ENCODE results near the gene RUFY3.
"Not testable (repeated sequence)": the region's sequence is repeated elsewhere in the genome, so short reads cannot be mapped to it uniquely, and the experiment has no call there.

Gene RUFY3

GRCh38 chr4:70713453-70714078, 8.2 kb upstream of the RUFY3 start:
- Mint-ChIP-seq H3K9me3 (no peaks in the 10 kb centered on the region), H3K36me3 (ENCODE audit: low read depth) (no peaks in the 10 kb centered on the region), H3K27ac (no peak overlapping the region), H3K27me3 (ENCODE audit: low read depth) (no peaks in the 10 kb centered on the region), H3K4me1 (ENCODE audit: low read depth) (peaks cover 20% of the 10 kb centered on the region), H3K4me3 (no peak overlapping the region)
- DNase-seq (ENCODE audit: low spot score), result no peak

DNA sequence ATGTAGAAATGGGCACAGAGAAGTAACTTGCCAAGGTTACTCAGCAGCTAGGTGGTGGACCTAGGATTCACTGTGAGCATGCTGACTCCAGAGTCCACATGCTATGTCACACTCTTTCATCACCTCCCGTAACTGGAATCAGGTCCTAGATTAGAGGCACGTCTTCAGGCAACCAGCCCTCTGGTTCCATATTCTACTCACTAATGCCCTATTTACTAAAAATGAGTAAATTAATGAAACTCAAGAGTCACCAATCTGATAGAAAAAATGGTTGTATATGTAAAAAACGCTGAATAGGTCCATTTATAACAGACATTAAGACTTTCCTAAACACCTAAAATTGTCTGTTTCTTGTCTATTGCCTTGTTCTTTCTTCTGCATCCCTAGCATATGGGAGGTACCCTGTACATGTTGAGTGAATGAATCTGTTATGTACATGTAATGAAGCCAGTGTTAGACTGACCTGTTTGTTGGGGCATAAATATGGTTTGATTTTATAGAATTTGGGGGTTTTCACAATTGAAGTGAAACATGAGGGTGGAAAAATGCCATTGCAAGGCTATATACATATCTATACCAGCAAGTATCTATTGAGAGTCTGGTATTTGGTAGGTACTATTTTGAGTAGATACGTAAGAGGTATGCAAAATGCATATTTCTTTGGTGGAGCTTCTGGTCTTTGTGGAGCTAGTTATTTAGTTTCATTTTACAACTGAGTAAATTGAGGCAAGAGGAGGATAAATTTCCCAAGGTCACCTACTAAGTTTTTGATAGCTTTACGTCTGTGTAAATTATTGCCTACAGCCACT, 7.5 kb upstream of the RUFY3 start:
- Mint-ChIP-seq H3K27ac (no peak overlapping the region), H3K36me3 (ENCODE audit: low read depth) (no peaks in the 10 kb centered on the region), H3K27me3 (ENCODE audit: low read depth) (no peaks in the 10 kb centered on the region), H3K9me3 (no peaks in the 10 kb centered on the region), H3K4me1 (ENCODE audit: low read depth) (peaks cover 20% of the 10 kb centered on the region), H3K4me3 (no peak overlapping the region)
- DNase-seq (ENCODE audit: low spot score), result no peak

GRCh38 chr4:70715097-70715496, 6.7 kb upstream of the RUFY3 start:
- H3K27me3 Mint-ChIP-seq (ENCODE audit: low read depth), result no peaks in the 10 kb centered on the region
- H3K36me3 Mint-ChIP-seq (ENCODE audit: low read depth), result no peaks in the 10 kb centered on the region
- H3K9me3 Mint-ChIP-seq, result no peaks in the 10 kb centered on the region
- no peak overlapping the region for H3K4me3 Mint-ChIP-seq
- no peak overlapping the region for H3K27ac Mint-ChIP-seq
- peaks cover 20% of the 10 kb centered on the region for H3K4me1 Mint-ChIP-seq (ENCODE audit: low read depth)
- no peak for DNase-seq (ENCODE audit: low spot score)

DNA sequence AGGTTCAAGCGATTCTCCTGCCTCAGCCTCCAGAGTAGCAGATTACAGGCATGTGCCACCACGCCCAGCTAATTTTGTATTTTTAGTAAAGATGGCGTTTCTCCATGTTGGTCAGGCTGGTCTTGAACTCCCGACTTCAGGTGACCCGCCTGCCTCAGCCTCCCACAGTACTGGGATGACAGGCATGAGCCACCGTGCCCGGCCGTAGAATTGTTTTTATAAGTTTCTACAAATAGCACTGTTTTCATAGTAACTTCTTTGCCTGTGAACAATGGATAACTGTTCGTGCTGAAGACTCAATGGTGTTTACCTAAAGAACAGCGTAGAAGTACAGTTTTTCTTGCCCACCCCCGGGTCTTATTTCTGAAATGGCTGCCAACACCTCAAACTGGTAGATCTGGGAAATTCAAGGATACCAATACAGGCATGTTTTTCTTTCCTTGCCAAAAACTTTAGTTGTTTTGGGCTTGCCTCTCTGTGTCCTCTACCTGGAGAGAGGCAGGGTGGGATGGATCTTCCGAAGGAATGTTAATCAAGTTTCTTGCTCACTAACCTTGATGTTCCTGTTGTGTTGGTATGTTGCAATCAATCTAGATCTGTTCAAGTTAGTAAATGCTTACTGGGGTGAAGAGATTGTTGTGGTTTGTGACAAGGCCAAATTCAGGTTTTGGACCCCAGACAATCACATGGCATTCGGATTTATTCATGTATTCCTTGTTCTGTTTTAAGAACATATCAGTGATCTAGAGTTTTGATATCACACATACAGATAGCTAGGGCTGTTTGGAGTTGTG, 2.8 kb upstream of the RUFY3 start:
- no peak overlapping the region for H3K4me3 Mint-ChIP-seq
- H3K9me3 Mint-ChIP-seq, result no peaks in the 10 kb centered on the region
- H3K27me3 Mint-ChIP-seq (ENCODE audit: low read depth), result no peaks in the 10 kb centered on the region
- no peak overlapping the region for H3K27ac Mint-ChIP-seq
- no peak for DNase-seq (ENCODE audit: low spot score)
- no peaks in the 10 kb centered on the region for H3K36me3 Mint-ChIP-seq (ENCODE audit: low read depth)
- H3K4me1 Mint-ChIP-seq (ENCODE audit: low read depth), result peaks cover 18% of the 10 kb centered on the region

DNA sequence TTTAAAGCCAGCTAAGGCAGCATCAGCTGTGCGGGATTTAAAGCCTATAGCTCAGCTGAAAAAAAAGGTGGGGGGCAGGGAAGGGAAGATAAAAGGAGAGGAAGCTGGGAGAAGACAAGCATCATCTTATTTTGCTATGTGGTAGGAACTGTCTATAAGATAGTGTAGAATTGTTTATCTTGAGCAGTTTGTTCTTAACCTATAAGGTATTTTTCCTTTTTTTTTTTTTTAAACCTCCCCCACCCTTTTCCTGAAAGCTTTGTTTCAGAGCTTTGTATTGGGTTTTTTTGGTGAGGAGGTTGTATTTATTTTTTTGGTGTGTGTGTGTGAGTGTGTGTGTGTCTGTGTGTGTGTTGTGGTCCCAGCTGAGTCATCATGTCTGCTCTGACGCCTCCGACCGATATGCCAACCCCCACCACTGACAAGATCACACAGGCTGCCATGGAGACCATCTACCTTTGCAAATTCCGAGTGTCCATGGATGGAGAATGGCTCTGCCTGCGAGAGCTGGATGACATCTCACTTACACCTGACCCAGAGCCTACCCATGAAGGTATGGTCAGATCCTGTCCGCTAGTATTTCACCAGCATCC, 531 bp downstream of the RUFY3 start:
- no peaks in the 10 kb centered on the region for H3K27me3 Mint-ChIP-seq (ENCODE audit: low read depth)
- H3K36me3 Mint-ChIP-seq (ENCODE audit: low read depth), result no peaks in the 10 kb centered on the region
- H3K4me3 Mint-ChIP-seq, result peak overlapping the region; percentile 12
- H3K9me3 Mint-ChIP-seq, result no peaks in the 10 kb centered on the region
- peaks cover 14% of the 10 kb centered on the region for H3K4me1 Mint-ChIP-seq (ENCODE audit: low read depth)
- peak; percentile 14 for DNase-seq (ENCODE audit: low spot score)
- H3K27ac Mint-ChIP-seq, result no peak overlapping the region

DNA sequence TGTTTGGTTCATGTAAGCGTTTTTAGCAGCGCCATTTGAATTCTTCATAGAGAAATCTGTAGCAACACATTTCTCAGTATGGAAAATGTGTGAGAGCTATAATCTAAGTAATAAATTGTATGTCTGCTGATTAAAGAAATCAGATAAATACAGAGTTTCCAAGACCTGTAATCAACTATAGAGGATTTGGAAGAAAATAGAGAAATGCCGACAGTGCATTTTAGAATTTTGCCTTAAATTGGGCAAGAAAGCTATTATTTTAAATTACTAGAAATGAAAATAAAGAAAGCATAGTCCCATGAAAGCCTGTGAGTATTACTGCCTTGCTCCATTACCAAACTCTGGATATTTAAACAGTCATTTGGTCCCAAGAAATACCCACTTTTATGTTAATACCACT, 2.7 kb downstream of the RUFY3 start:
- H3K9me3 Mint-ChIP-seq, result no peaks in the 10 kb centered on the region
- no peak overlapping the region for H3K4me3 Mint-ChIP-seq
- no peak for DNase-seq (ENCODE audit: low spot score)
- peaks cover 14% of the 10 kb centered on the region for H3K4me1 Mint-ChIP-seq (ENCODE audit: low read depth)
- no peaks in the 10 kb centered on the region for H3K36me3 Mint-ChIP-seq (ENCODE audit: low read depth)
- no peak overlapping the region for H3K27ac Mint-ChIP-seq
- no peaks in the 10 kb centered on the region for H3K27me3 Mint-ChIP-seq (ENCODE audit: low read depth)

DNA sequence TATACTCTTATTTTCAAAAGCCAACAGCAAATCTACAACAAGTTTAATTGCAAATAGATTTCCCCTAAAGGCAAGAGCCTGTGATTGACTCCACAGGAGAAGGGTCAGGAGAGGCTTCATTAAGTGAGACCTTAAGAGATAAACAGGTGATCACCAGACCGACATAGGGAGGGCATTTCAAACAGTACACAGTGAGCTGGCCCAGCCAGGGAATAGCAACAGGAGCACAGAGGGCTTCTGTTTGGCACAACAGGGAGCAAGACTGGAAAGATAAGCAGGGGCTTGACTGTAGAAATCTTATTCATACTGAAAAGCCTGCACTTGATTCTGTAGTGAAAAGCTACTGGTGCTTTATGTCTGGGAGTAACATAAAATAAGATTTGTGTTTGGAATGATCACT, 3.9 kb downstream of the RUFY3 start:
- H3K27me3 Mint-ChIP-seq (ENCODE audit: low read depth), result no peaks in the 10 kb centered on the region
- H3K9me3 Mint-ChIP-seq, result no peaks in the 10 kb centered on the region
- no peak for DNase-seq (ENCODE audit: low spot score)
- H3K4me1 Mint-ChIP-seq (ENCODE audit: low read depth), result peaks cover 14% of the 10 kb centered on the region
- H3K27ac Mint-ChIP-seq, result no peak overlapping the region
- H3K4me3 Mint-ChIP-seq, result no peak overlapping the region
- H3K36me3 Mint-ChIP-seq (ENCODE audit: low read depth), result no peaks in the 10 kb centered on the region

DNA sequence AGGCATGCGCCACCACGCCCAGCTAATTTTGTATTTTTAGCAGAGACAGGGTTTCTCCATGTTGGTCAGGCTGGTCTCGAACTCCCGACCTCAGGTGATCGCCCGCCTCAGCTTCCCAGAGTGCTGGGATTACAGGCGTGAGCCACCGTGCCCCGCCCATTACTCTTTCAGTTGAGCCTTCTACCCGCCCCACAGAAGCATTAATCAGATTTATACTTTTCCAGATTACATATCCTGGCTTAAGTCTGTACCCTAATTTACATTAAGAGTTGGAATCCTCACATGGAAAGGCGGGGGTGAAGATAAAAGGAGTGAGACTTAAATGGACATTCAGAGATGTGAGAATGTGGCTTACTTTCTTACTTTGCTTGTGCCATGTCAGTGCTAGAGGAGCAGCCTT, 4.8 kb downstream of the RUFY3 start:
- not testable (repeated sequence) for DNase-seq (ENCODE audit: low spot score); H3K9me3 Mint-ChIP-seq; H3K27me3 Mint-ChIP-seq (ENCODE audit: low read depth); H3K27ac Mint-ChIP-seq; H3K4me3 Mint-ChIP-seq; H3K36me3 Mint-ChIP-seq (ENCODE audit: low read depth)
- peaks cover 13% of the 10 kb centered on the region for H3K4me1 Mint-ChIP-seq (ENCODE audit: low read depth)

DNA sequence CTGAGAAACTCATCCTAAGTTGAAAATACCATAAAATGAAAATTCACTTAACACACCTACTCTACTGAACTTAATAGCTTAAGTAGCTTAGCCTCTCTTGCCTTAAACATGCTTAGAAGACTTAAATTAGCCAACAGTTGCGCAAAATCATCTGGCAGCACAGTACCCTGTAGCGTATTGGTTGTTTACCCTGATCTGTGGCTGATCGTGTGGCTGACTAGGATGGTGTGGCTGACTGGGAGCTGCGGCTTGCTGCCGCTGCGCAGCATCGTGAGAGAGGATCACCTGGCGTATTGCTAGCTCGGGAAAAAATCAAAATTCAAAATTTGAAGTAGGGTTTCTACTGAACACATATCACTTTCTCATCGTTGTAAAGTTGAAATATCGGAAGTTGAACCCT, 6.3 kb downstream of the RUFY3 start:
- H3K27me3 Mint-ChIP-seq (ENCODE audit: low read depth), result no peaks in the 10 kb centered on the region
- peaks cover 2% of the 10 kb centered on the region for H3K4me1 Mint-ChIP-seq (ENCODE audit: low read depth)
- H3K36me3 Mint-ChIP-seq (ENCODE audit: low read depth), result no peaks in the 10 kb centered on the region
- H3K9me3 Mint-ChIP-seq, result no peaks in the 10 kb centered on the region
- H3K4me3 Mint-ChIP-seq, result no peak overlapping the region
- no peak for DNase-seq (ENCODE audit: low spot score)
- H3K27ac Mint-ChIP-seq, result no peak overlapping the region

DNA sequence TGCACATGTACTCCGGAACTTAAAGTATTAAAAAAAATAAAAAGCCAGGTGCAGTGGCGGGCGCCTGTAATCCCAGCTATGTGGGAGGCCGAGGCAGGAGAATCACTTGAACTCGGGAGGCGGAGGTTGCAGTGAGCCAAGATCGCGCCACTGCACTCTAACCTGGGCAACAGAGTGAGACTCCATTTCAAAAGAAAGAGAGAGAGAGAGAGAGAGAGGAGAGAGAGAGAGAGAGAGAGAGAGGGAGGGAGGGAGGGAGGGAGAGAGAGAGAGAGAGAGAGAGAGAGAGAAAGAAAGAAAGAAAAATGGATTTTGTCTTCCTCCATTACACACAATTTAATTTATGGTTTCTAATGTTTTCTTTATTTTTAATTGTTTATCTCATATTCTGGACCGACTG, 11.1 kb downstream of the RUFY3 start:
- not testable (repeated sequence) for H3K27ac Mint-ChIP-seq

GRCh38 chr4:70734168-70734954, 12.6 kb downstream of the RUFY3 start:
- H3K9me3 Mint-ChIP-seq, result no peaks in the 10 kb centered on the region
- peak overlapping the region; percentile 83 for H3K4me3 Mint-ChIP-seq
- H3K36me3 Mint-ChIP-seq (ENCODE audit: low read depth), result no peaks in the 10 kb centered on the region

More for the DNA sequence above, 11.1 kb downstream of the RUFY3 start:
- DNase-seq (ENCODE audit: low spot score); H3K9me3 Mint-ChIP-seq; H3K27me3 Mint-ChIP-seq (ENCODE audit: low read depth); H3K36me3 Mint-ChIP-seq (ENCODE audit: low read depth): not testable (repeated sequence)
- peak overlapping the region; percentile 27 for H3K4me3 Mint-ChIP-seq
- H3K4me1 Mint-ChIP-seq (ENCODE audit: low read depth), result peaks cover 34% of the 10 kb centered on the region

DNA sequence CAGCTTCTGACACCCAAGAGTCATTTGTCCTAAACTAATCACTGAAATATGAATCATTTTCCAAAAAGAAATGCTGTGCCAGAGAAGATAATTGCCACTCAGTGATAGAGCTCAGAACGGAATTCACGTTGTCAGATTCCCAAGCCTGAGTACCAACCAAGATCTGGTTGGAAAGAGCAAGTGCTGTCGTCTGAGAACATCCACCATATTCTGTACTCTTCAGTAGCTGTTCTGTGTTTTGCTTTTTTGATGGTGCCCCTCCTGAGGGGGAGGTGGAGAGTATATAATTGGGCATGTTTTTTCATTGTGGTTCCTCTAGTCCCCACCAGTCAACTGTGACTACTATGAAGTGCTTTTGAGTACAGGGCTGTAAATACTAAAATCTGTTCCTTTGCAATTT, 13.2 kb downstream of the RUFY3 start:
- H3K27ac Mint-ChIP-seq, result peak overlapping the region; percentile 88
- no peaks in the 10 kb centered on the region for H3K36me3 Mint-ChIP-seq (ENCODE audit: low read depth)
- DNase-seq (ENCODE audit: low spot score), result no peak
- H3K27me3 Mint-ChIP-seq (ENCODE audit: low read depth), result no peaks in the 10 kb centered on the region
- H3K9me3 Mint-ChIP-seq, result no peaks in the 10 kb centered on the region
- H3K4me1 Mint-ChIP-seq (ENCODE audit: low read depth), result peaks cover 34% of the 10 kb centered on the region
- peak overlapping the region; percentile 83 for H3K4me3 Mint-ChIP-seq

More at GRCh38 chr4:70734168-70734954, 12.6 kb downstream of the RUFY3 start:
- peak; percentile 47 for DNase-seq (ENCODE audit: low spot score)
- peaks cover 34% of the 10 kb centered on the region for H3K4me1 Mint-ChIP-seq (ENCODE audit: low read depth)
- H3K27ac Mint-ChIP-seq, result peak overlapping the region; percentile 88
- no peaks in the 10 kb centered on the region for H3K27me3 Mint-ChIP-seq (ENCODE audit: low read depth)

GRCh38 chr4:70735915-70736314, 14.2 kb downstream of the RUFY3 start:
- H3K27ac Mint-ChIP-seq, result peak overlapping the region; percentile 88
- peaks cover 35% of the 10 kb centered on the region for H3K4me1 Mint-ChIP-seq (ENCODE audit: low read depth)
- H3K9me3 Mint-ChIP-seq; H3K36me3 Mint-ChIP-seq (ENCODE audit: low read depth); H3K27me3 Mint-ChIP-seq (ENCODE audit: low read depth): not testable (repeated sequence)
- H3K4me3 Mint-ChIP-seq, result peak overlapping the region; percentile 72
- peak; percentile 18 for DNase-seq (ENCODE audit: low spot score)
